Left lung (tissue), 10 donors: ENCODE measurements around the gene LKAAEAR1. TPM values are rescaled to one million over a fixed set of nuclear protein-coding genes. Genes with fewer than 3 reads are reported as not detected.
"Not testable (repeated sequence)": the region's sequence is repeated elsewhere in the genome, so short reads cannot be mapped to it uniquely, and the experiment has no call there.

Experiments used
- ATAC-seq: fragments of 200-7000 bp; cut with Tn5 transposase; one replicate; pipeline ENCODE4 v1.9.1; 2020; ENCODE audit warnings: moderate library complexity
- DNase-seq, 4 donors: peaks; one replicate each; pipeline ENCODE4 v3.0.0-alpha.2; 2013 to 2020
- H3K27ac ChIP-seq, 2 donors: fragments of 200-600 bp; sonication (generic) in 1 of 2; one replicate each; pipeline versions ENCODE4 v1.5.0 to v1.8.0; 2020 to 2021
- H3K27me3 ChIP-seq, 2 donors: fragments of 200-600 bp; sonication (generic) in 1 of 2; one replicate each; pipeline versions ENCODE4 v1.5.0 to v1.8.0; 2020 to 2021
- H3K36me3 ChIP-seq, 2 donors: fragments of 200-600 bp; sonication (generic) in 1 of 2; one replicate each; pipeline versions ENCODE4 v1.5.0 to v1.8.0; 2020 to 2021
- H3K4me1 ChIP-seq, 2 donors: fragments of 200-600 bp; one replicate each; pipeline ENCODE4 v1.8.0; 2021
- H3K4me3 ChIP-seq, 2 donors: fragments of 200-600 bp; sonication (generic) in 1 of 2; one replicate each; pipeline versions ENCODE4 v1.5.0 to v1.8.0; 2020 to 2021; ENCODE audit warnings: mild to moderate bottlenecking in 1 of 2
- H3K9me3 ChIP-seq, 2 donors: fragments of 200-600 bp; sonication (generic) in 1 of 2; one replicate each; pipeline versions ENCODE4 v1.5.0 to v1.8.0; 2020 to 2021
- intact Hi-C, 2 donors: fragments of 100-400 bp; cut with DNase I; formaldehyde crosslinking; loops; one replicate each; pipeline versions ENCODE4 v1.11.2 to v1.14.2; 2022
- polyA plus RNA-seq, 6 donors: library from polyadenylated mRNA; unstranded; fragments of 120-200 nt; gene quantifications; one replicate each; pipeline ENCODE4 v1.2.1, GENCODE V29; 2013; ENCODE audit not compliant: insufficient read length in 6 of 6
- total RNA-seq, 2 donors: library from RNA; stranded (reverse); fragmentation: NEBNext Ultra II Directional; extraction: Animal tissue kit (Norgen Biotek cat#: 25700); gene quantifications; one replicate each; pipeline ENCODE4 v1.2.1, GENCODE V29; 2021
- TF ChIP-seq, protein P1 (sequence below), 2 donors: fragments of 200-600 bp; sonication (generic) in 1 of 2; IDR thresholded peaks; one replicate each; pipeline versions ENCODE4 v1.5.0 to v1.8.0; 2021; ENCODE audit warnings: antibody characterized with exemption in 2 of 2
- donor health status: DM: no; HTN: yes; CAD: no.
- donor health status: DM: no; HTN: no; CAD: no.

LKAAEAR1 gene
- total and polyA plus RNA-seq, 8 donors = 0.38 to 0.70 (median 0.45) TPM; not detected in 1

DNA sequence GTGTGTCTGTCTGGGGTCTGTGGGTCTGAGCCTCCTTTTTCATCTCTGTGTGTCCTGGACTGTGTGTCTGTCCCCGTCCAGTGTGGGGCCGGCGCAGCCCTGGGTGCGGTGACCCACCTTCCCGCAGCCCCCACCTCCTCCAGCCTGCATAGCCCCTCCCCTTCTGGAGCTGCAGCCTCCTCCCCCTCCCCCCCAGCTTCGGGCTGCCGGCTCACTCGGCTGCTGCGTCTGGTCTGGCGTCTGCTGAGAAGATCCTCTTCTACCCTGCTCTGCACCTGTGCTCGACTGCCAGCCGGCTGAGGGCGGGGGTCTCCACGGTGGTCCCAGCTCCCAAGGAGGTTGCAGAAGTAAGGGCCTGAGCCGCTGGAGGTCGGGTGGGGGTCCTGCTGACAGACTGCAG is 7.6 kb upstream of the LKAAEAR1 start:
- Histone ChIP-seq H3K36me3 (no peaks in the 10 kb centered on the region), H3K9me3 (peaks cover 0 to 4% of the 10 kb centered on the region in 2 donors), H3K4me3 (no peak overlapping the region), H3K4me1 (no peaks in the 10 kb centered on the region), H3K27me3 (peaks cover 0 to 18% of the 10 kb centered on the region in 2 donors), H3K27ac (no peak overlapping the region)
- ATAC-seq = no peak
- intact Hi-C loops = no loop called here
- DNase-seq = no peak
- TF ChIP-seq, protein P1, sequence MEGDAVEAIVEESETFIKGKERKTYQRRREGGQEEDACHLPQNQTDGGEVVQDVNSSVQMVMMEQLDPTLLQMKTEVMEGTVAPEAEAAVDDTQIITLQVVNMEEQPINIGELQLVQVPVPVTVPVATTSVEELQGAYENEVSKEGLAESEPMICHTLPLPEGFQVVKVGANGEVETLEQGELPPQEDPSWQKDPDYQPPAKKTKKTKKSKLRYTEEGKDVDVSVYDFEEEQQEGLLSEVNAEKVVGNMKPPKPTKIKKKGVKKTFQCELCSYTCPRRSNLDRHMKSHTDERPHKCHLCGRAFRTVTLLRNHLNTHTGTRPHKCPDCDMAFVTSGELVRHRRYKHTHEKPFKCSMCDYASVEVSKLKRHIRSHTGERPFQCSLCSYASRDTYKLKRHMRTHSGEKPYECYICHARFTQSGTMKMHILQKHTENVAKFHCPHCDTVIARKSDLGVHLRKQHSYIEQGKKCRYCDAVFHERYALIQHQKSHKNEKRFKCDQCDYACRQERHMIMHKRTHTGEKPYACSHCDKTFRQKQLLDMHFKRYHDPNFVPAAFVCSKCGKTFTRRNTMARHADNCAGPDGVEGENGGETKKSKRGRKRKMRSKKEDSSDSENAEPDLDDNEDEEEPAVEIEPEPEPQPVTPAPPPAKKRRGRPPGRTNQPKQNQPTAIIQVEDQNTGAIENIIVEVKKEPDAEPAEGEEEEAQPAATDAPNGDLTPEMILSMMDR (IDR thresholded peaks at IDR 0.05) = no peak

DNA sequence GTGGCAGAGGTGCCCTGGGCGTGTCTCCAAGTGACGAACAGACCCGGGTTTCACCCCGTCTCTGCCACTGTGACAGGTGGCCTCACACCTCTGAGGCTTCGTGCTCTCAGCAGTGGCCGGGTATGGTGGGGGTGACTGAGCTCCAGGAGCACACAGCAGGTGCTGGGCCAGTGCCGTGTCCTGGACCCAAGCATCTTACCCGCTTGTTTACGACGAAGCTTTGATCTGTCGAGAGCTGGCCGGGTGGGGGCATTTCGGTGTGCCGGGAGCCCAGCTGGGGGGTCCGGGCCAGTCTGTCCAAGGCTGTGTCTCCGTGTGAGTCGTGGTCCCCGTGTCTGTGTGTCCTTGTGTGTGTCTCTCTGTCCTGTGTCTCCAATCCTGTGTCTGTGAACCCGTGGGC is 7.1 kb upstream of the LKAAEAR1 start:
- no peak overlapping the region for H3K4me3 ChIP-seq
- H3K4me1 ChIP-seq = no peaks in the 10 kb centered on the region
- intact Hi-C loops = no loop called here
- H3K27me3 ChIP-seq = peaks cover 0 to 22% of the 10 kb centered on the region in 2 donors
- TF ChIP-seq, protein P1 (IDR thresholded peaks at IDR 0.05) = no peak
- no peak for DNase-seq
- ATAC-seq = no peak
- peaks cover 0 to 6% of the 10 kb centered on the region in 2 donors for H3K9me3 ChIP-seq
- H3K27ac ChIP-seq = no peak overlapping the region
- H3K36me3 ChIP-seq = no peaks in the 10 kb centered on the region

DNA sequence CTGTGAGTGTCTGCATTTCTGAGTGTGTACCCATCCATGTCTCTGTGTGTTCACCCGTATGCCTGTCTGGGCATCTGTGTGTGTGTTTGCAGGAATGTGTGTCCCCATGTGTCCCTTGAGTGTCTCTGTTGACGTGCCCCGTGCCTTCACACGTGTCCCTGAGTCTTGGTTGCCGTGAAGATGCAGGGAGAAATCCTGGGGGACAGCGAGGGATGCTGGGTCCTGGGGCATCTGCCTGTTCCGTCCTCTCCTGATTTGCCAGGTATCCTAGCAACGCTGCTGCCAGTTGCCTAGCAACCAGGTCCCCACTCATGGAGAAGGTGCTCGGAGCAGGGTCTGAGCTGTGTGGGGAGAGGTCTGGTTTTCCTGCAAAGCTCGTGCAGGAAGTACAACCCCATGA is 6.0 kb upstream of the LKAAEAR1 start:
- TF ChIP-seq, protein P1 (IDR thresholded peaks at IDR 0.05) = no peak
- intact Hi-C loops = no loop called here
- Histone ChIP-seq H3K36me3 (no peaks in the 10 kb centered on the region), H3K9me3 (peaks cover 0 to 6% of the 10 kb centered on the region in 2 donors), H3K27ac (no peak overlapping the region), H3K4me3 (no peak overlapping the region), H3K4me1 (no peaks in the 10 kb centered on the region), H3K27me3 (peaks cover 7 to 24% of the 10 kb centered on the region in 2 donors)
- ATAC-seq = no peak
- DNase-seq = peak in 1 of 4 donors; percentile 26

DNA sequence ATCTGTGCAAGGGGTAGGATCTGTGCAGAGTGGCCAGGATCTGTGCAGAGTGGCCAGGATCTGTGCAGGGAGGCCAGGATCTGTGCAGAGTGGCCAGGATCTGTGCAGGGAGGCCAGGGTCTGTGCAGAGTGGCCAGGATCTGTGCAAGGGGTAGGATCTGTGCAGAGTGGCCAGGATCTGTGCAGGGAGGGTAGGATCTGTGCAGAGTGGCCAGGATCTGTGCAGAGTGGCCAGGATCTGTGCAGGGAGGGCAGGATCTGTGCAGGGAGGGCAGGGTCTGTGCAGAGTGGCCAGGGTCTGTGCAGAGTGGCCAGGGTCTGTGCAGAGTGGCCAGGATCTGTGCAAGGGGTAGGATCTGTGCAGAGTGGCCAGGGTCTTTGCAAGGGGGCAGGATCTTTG is 4.4 kb upstream of the LKAAEAR1 start:
- H3K9me3 ChIP-seq, DNase-seq, H3K4me3 ChIP-seq, H3K36me3 ChIP-seq, intact Hi-C loops, ATAC-seq, H3K27ac ChIP-seq: not testable (repeated sequence)
- peaks cover 21 to 40% of the 10 kb centered on the region in 2 donors for H3K27me3 ChIP-seq
- H3K4me1 ChIP-seq = peaks cover 5 to 11% of the 10 kb centered on the region in 2 donors

DNA sequence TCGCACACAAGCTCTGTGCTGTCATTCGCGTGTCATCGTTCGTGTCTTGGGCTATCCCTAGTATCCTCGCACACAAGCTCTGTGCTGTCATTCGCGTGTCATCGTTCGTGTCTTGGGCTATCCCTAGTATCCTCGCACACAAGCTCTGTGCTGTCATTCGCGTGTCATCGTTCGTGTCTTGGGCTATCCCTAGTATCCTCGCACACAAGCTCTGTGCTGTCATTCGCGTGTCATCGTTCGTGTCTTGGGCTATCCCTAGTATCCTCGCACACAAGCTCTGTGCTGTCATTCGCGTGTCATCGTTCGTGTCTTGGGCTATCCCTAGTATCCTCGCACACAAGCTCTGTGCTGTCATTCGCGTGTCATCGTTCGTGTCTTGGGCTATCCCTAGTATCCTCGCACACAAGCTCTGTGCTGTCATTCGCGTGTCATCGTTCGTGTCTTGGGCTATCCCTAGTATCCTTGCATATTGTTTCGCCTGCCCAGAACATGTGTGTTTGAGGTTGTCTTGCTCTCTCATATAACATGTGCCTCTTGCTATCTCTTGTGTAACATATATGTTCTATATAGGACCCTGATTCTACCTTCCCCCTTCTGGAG is 3.1 kb upstream of the LKAAEAR1 start:
- H3K9me3 ChIP-seq, H3K27ac ChIP-seq, ATAC-seq, intact Hi-C loops, H3K36me3 ChIP-seq, H3K4me3 ChIP-seq, DNase-seq: not testable (repeated sequence)
- peaks cover 8 to 22% of the 10 kb centered on the region in 2 donors for H3K4me1 ChIP-seq
- peaks cover 21 to 43% of the 10 kb centered on the region in 2 donors for H3K27me3 ChIP-seq

DNA sequence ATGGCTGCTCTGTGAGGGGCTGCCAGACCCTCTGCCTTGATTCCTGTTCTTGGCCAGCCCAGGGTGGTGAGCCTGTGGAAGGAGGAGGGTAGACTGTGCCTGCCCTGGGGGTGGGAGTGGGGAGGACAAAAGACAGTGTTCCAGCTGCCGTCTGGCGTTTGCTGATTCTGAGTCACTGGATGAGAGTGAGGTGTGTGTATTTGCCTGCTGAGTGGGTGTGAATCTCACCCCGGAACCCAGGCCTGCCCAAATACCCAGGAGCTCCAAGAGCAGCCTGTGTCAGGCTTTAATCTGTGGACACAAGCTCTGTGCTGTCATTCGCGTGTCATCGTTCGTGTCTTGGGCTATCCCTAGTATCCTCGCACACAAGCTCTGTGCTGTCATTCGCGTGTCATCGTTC is 2.6 kb upstream of the LKAAEAR1 start:
- TF ChIP-seq, protein P1 (IDR thresholded peaks at IDR 0.05) = no peak
- Histone ChIP-seq H3K4me1 (peaks cover 8 to 27% of the 10 kb centered on the region in 2 donors), H3K36me3 (no peaks in the 10 kb centered on the region), H3K4me3 (no peak overlapping the region), H3K27me3 (peaks cover 21 to 41% of the 10 kb centered on the region in 2 donors), H3K27ac (no peak overlapping the region), H3K9me3 (peaks cover 0 to 6% of the 10 kb centered on the region in 2 donors)
- intact Hi-C loops = no loop called here
- ATAC-seq (no peak), DNase-seq (peak in 1 of 4 donors; percentile 13)
